ENCODE data around the gene PVALEF. TPM values are rescaled to one million over a fixed set of nuclear protein-coding genes. Genes with fewer than 3 reads are reported as not detected.

The PVALEF gene
- total RNA-seq, 4 donors from 2014 or later = not detected

DNA sequence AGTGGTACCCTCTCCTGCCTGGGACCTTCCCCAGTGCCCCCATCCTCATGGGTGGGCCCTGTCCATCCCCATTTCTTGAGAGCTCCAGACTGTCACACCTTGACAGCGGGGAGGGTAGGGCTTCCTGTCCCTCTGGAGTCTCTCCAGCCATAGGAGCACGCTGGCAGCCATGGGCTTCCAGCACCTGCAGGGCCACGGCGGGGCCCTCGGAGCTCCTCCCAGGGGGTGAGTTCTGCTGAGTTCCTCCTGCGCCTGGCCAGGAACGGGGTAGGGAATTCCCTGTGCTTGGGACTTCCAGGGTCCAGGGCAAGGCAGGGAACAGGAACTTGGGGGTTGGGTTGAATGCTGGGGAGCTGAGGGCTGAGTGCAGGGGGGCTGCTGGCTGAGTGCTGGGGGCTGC is 23.7 kb downstream of the PVALEF start:
- 100% methylated on average over 2 of the region's 7 CpGs for WGBS
- H3K9me3 ChIP-seq = no peaks in the 10 kb centered on the region
- peaks cover 0 to 9% (median 0%) of the 10 kb centered on the region in 4 donors for H3K27me3 ChIP-seq
- intact Hi-C loops (cut with DNase I) = no loop called here
- H3K4me3 ChIP-seq = no peak overlapping the region
- H3K4me1 ChIP-seq = no peaks in the 10 kb centered on the region
- TF ChIP-seq EP300 (IDR thresholded peaks at IDR 0.05) = no peak
- no peak overlapping the region for H3K27ac ChIP-seq (replicated peaks in 1 of 4)
- DNase-seq (ENCODE audit: extremely low spot score) = no peak
- H3K36me3 ChIP-seq = peaks cover 0 to 50% (median 22%) of the 10 kb centered on the region in 4 donors

DNA sequence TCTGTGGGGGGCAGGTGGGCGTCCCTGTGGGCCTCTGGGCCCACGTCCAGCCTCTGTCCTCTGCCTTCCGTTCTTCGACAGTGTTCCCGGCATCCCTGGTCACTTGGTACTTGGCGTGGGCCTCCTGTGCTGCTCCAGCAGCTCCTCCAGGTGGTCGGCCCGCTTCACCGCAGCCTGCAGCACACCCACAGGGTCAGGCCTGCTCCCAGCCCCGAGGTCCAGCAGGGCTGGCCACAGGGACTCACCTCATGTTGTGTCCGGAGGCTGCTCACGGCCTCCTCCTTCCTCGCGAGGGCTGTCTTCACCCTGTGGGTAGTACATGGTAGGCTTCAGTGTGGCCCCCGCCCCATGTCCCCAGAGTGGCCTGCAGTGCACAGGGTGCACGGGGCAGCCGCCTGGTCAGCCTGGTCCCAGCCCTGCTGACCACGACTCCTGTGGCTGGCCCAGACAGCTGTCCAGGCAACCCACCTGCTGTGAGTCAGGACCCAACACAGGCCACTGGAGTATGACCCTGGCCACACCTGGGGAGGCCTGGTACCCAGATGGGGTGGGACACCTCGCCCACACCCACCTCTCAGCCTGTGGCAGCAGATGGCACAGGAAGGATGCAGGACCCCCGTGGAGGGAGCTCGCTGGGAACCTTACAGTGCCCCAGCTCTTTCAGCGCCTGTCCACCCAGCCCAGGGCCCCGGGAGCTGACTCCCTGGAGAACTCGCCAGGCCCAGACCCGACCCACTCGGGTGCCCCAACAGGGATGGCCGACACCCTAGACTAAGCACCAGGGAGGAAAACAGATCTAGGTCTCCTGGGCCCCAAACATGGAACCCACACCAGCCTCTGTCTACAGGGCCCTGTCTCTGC is 24.6 kb downstream of the PVALEF start:
- intact Hi-C loops (cut with DNase I) = no loop called here
- Histone ChIP-seq H3K9me3 (no peaks in the 10 kb centered on the region), H3K4me1 (peaks cover 0 to 1% (median 0%) of the 10 kb centered on the region in 4 donors), H3K27me3 (peaks cover 0 to under 1% (median 0%) of the 10 kb centered on the region in 4 donors), H3K4me3 (no peak overlapping the region), H3K36me3 (peaks cover 0 to 51% (median 22%) of the 10 kb centered on the region in 4 donors), H3K27ac (replicated peaks in 1 of 4) (no peak overlapping the region)
- DNase-seq (ENCODE audit: extremely low spot score) = no peak
- no peak for TF ChIP-seq EP300 (IDR thresholded peaks at IDR 0.05)
- TF ChIP-seq POLR2A (IDR thresholded peaks at IDR 0.05; ENCODE audit: low read depth) = no peak
- TF ChIP-seq POLR2AphosphoS5 (IDR thresholded peaks at IDR 0.05) = no peak
- peak in 2 of 3 experiments; percentile 11 to 22 for TF ChIP-seq CTCF (IDR thresholded peaks at IDR 0.05)
- 92% methylated on average over 10 of the region's 27 CpGs for WGBS

- 96% methylated on average over 23 of the region's 28 CpGs for WGBS
- intact Hi-C loops (cut with DNase I) = no loop called here
- no peaks in the 10 kb centered on the region for H3K27me3 ChIP-seq
- no peak for DNase-seq (ENCODE audit: extremely low spot score)
- no peak overlapping the region for H3K4me3 ChIP-seq
- no peaks in the 10 kb centered on the region for H3K9me3 ChIP-seq
- no peak overlapping the region for H3K27ac ChIP-seq (replicated peaks in 1 of 4)
- H3K36me3 ChIP-seq = peaks cover 0 to 51% (median 22%) of the 10 kb centered on the region in 4 donors
- H3K4me1 ChIP-seq = peaks cover 0 to 7% (median 0%) of the 10 kb centered on the region in 4 donors
- no peak for TF ChIP-seq POLR2A (IDR thresholded peaks at IDR 0.05; ENCODE audit: low read depth)
- no peak for TF ChIP-seq EP300 (IDR thresholded peaks at IDR 0.05)
- no peak for TF ChIP-seq CTCF (IDR thresholded peaks at IDR 0.05)
- TF ChIP-seq POLR2AphosphoS5 (IDR thresholded peaks at IDR 0.05) = no peak
Measured at GRCh38 chr17:81190591-81190990, 25.3 kb downstream of the PVALEF start.

DNA sequence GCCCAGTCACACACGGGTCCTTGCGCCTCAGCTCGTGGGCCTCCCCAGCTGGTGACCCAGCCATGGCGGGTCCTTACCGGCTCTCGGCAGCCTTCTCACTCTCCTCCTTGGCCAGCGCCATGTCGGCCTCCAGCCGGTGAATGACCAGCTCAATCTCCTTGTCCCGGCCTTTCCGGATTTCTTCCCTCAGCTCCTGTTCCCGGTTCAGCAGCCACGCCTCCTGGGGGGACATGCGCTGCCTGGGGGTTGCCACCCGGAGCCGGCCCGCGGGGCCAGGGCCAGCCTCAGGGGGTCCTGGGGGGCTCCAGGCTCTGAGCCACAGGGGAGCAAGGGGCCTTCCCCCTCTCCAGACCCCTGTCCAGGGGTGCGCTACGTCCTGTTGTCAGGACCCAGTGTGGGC is 25.8 kb downstream of the PVALEF start:
- no peak for TF ChIP-seq EP300 (IDR thresholded peaks at IDR 0.05)
- no peak for TF ChIP-seq POLR2A (IDR thresholded peaks at IDR 0.05; ENCODE audit: low read depth)
- TF ChIP-seq CTCF (IDR thresholded peaks at IDR 0.05) = no peak
- TF ChIP-seq POLR2AphosphoS5 (IDR thresholded peaks at IDR 0.05) = no peak
- Histone ChIP-seq H3K27me3 (no peaks in the 10 kb centered on the region), H3K36me3 (peaks cover 0 to 51% (median 23%) of the 10 kb centered on the region in 4 donors), H3K9me3 (no peaks in the 10 kb centered on the region), H3K4me1 (peaks cover 0 to 12% (median 0%) of the 10 kb centered on the region in 4 donors), H3K27ac (replicated peaks in 1 of 4) (no peak overlapping the region), H3K4me3 (no peak overlapping the region)
- 97% methylated on average over 7 of the region's 20 CpGs for WGBS
- DNase-seq (ENCODE audit: extremely low spot score) = no peak
- intact Hi-C loops (cut with DNase I) = no loop called here

GRCh38 chr17:81191646-81192045 is 26.3 kb downstream of the PVALEF start:
- H3K4me3 ChIP-seq = no peak overlapping the region
- 82% methylated on average over 3 of the region's 14 CpGs for WGBS
- no peak for DNase-seq (ENCODE audit: extremely low spot score)
- no peak for TF ChIP-seq POLR2A (IDR thresholded peaks at IDR 0.05; ENCODE audit: low read depth)
- TF ChIP-seq EP300 (IDR thresholded peaks at IDR 0.05) = no peak
- no peak for TF ChIP-seq CTCF (IDR thresholded peaks at IDR 0.05)
- no peak for TF ChIP-seq POLR2AphosphoS5 (IDR thresholded peaks at IDR 0.05)
- no peaks in the 10 kb centered on the region for H3K9me3 ChIP-seq
- no peaks in the 10 kb centered on the region for H3K27me3 ChIP-seq
- peaks cover 0 to 56% (median 26%) of the 10 kb centered on the region in 4 donors for H3K36me3 ChIP-seq
- intact Hi-C loops (cut with DNase I) = no loop called here
- H3K27ac ChIP-seq (replicated peaks in 1 of 4) = no peak overlapping the region
- peaks cover 0 to 17% (median under 1%) of the 10 kb centered on the region in 4 donors for H3K4me1 ChIP-seq

All from esophagus muscularis mucosa (tissue), 4 donors.